ENCODE data around the gene GFER. TPM values are rescaled to one million over a fixed set of nuclear protein-coding genes. Genes with fewer than 3 reads are reported as not detected.

GFER gene
- polyA plus RNA-seq, 1 experiment: 15.8 TPM

- CTCF ChIA-PET: interaction anchor here (0.7 to 0.9 kb wide), 2 partner anchors 245 to 1622 kb away, joined by 4 to 6 read pairs; no protein-coding TSS in a partner anchor
These were observed 20.0 kb upstream of the GFER start for GRCh38 chr16:1963806-1964505.

GRCh38 chr16:1964506-1965395 lies 19.2 kb upstream of the GFER start, which contains the start of gene RPS2:
Gene RPS2 (minus strand): TSS chr16:1964826. CDS start chr16:1964625, 201 bp downstream.
- TF ChIP-seq CTCF (IDR thresholded peaks at IDR 0.05; ENCODE audit: low read depth, low read length): no peak
- H3K27me3 ChIP-seq (ENCODE audit: control insufficient read depth, insufficient read depth, low read length): no peaks in the 10 kb centered on the region
- no peaks in the 10 kb centered on the region; the same call in 1 of the 2 replicates for H3K9me3 ChIP-seq (ENCODE audit: control insufficient read depth, insufficient read depth, low read length)
- H3K4me3 ChIP-seq (ENCODE audit: low read depth, low read length): peak within 1 kb of the TSS; percentile 90
- peak within 1 kb of the TSS; percentile 91 for H3K27ac ChIP-seq (ENCODE audit: low read depth, low read length)
- ChIA-PET POLR2A (interaction anchor here (0.6 to 2.0 kb wide), 47 partner anchors 9 to 772 kb away, joined by 3 to 20 read pairs (median 4); partner anchors contain the start of genes ECI1, FAHD1, GFER and HAGH), CTCF (interaction anchor here (0.7 to 1.2 kb wide), 3 partner anchors 176 to 1623 kb away, joined by 3 to 6 read pairs (median 4); no protein-coding TSS in a partner anchor)
- peak; percentile 98 for DNase-seq (ENCODE audit: low read depth, low spot score)

More at GRCh38 chr16:1963806-1964505, 20.0 kb upstream of the GFER start:
- H3K9me3 ChIP-seq (ENCODE audit: control insufficient read depth, insufficient read depth, low read length): no peaks in the 10 kb centered on the region; the same call in 1 of the 2 replicates
- TF ChIP-seq CTCF (IDR thresholded peaks at IDR 0.05; ENCODE audit: low read depth, low read length): no peak
- no peaks in the 10 kb centered on the region for H3K27me3 ChIP-seq (ENCODE audit: control insufficient read depth, insufficient read depth, low read length)
- POLR2A ChIA-PET: interaction anchor here (0.6 to 2.0 kb wide), 38 partner anchors 8 to 772 kb away, joined by 3 to 20 read pairs (median 5); partner anchors contain the start of genes ECI1, FAHD1, GFER and HAGH
- H3K4me3 ChIP-seq (ENCODE audit: low read depth, low read length): peak overlapping the region; percentile 90
- H3K27ac ChIP-seq (ENCODE audit: low read depth, low read length): peak overlapping the region; percentile 75
- DNase-seq (ENCODE audit: low read depth, low spot score): no peak

- peak overlapping the region; percentile 87 for H3K27ac ChIP-seq (ENCODE audit: low read depth, low read length)
- DNase-seq (ENCODE audit: low read depth, low spot score): no peak
- peak overlapping the region; percentile 90 for H3K4me3 ChIP-seq (ENCODE audit: low read depth, low read length)
- no peaks in the 10 kb centered on the region for H3K27me3 ChIP-seq (ENCODE audit: control insufficient read depth, insufficient read depth, low read length)
- CTCF ChIA-PET: interaction anchor here (1.2 kb wide), 1 partner anchor 175 kb away, joined by 3 read pairs; no protein-coding TSS in a partner anchor
- no peaks in the 10 kb centered on the region for H3K9me3 ChIP-seq (ENCODE audit: control insufficient read depth, insufficient read depth, low read length)
- no peak for TF ChIP-seq CTCF (IDR thresholded peaks at IDR 0.05; ENCODE audit: low read depth, low read length)
- POLR2A ChIA-PET: interaction anchor here (0.7 to 2.0 kb wide), 27 partner anchors 8 to 249 kb away, joined by 3 to 20 read pairs (median 6); partner anchors contain the start of genes FAHD1, GFER, HAGH and MSRB1
These were observed 18.5 kb upstream of the GFER start for GRCh38 chr16:1965396-1966001.

- H3K9me3 ChIP-seq (ENCODE audit: control insufficient read depth, insufficient read depth, low read length): no peaks in the 10 kb centered on the region; the same call in 1 of the 2 replicates
- H3K27me3 ChIP-seq (ENCODE audit: control insufficient read depth, insufficient read depth, low read length): no peaks in the 10 kb centered on the region
- no peak within 1 kb of the TSS for H3K27ac ChIP-seq (ENCODE audit: low read depth, low read length)
- POLR2A ChIA-PET: no interaction called here
- no peak for TF ChIP-seq CTCF (IDR thresholded peaks at IDR 0.05; ENCODE audit: low read depth, low read length)
- no peak for DNase-seq (ENCODE audit: low read depth, low spot score)
- peak within 1 kb of the TSS; percentile 90 for H3K4me3 ChIP-seq (ENCODE audit: low read depth, low read length)
- CTCF ChIA-PET: no interaction called here
These were observed 17.5 kb upstream of the GFER start, which contains the start of gene RNF151 for GRCh38 chr16:1966460-1966859. Gene RNF151 (plus strand): TSS chr16:1966856. CDS start chr16:1966882, 26 bp downstream.

Measured in AG04450 (cell line).